Panc1 (cell line): ENCODE data around the gene MAST1. TPM values are rescaled to one million over a fixed set of nuclear protein-coding genes. Genes with fewer than 3 reads are reported as not detected.

Experiments
- ATAC-seq: fragments of 200-7000 bp; cut with Tn5 transposase; 2 replicates; pipeline ENCODE4 v1.9.1; 2020; ENCODE audit warnings: mild to moderate bottlenecking, moderate library complexity
- BruUV-seq: library from RNA; stranded (reverse); fragments of 400-500 nt; replicated peaks from 2 replicates; lab custom pipeline; 2021; lab: Mats Ljungman, UMichigan
- CTCF ChIA-PET: fragments of 300-600 bp; sonication (Branson Sonifier 250); formaldehyde crosslinking; loops from one replicate; lab custom pipeline; 2022; ENCODE audit warnings: antibody characterized with exemption; lab: Charles Lee
- POLR2A ChIA-PET: fragments of 300-600 bp; sonication (Branson Sonifier 250); formaldehyde crosslinking; loops from one replicate; lab custom pipeline; 2022; ENCODE audit warnings: antibody characterized with exemption; lab: Charles Lee
- DNase-seq: peaks from one replicate; pipeline ENCODE4 v3.0.0-alpha.2; 2010; ENCODE audit warnings: low read depth, low spot score
- H3K27ac ChIP-seq: 2 replicates; pipeline ENCODE4 v1.5.1; 2011; ENCODE audit warnings: mild to moderate bottlenecking, low read length, inconsistent platforms
- H3K27me3 ChIP-seq: fragments of 200-500 bp; sonication (Bioruptor generic); 2 replicates; pipeline ENCODE4 v1.6.0; 2014; ENCODE audit warnings: low read length, inconsistent platforms; ENCODE audit not compliant: control insufficient read depth, insufficient read depth
- H3K36me3 ChIP-seq: fragments of 200-500 bp; sonication (Bioruptor generic); 2 replicates; pipeline ENCODE4 v1.5.1; 2014; ENCODE audit warnings: inconsistent platforms, mild to moderate bottlenecking, low read length, moderate library complexity; ENCODE audit not compliant: control insufficient read depth, insufficient read depth
- H3K4me1 ChIP-seq: 2 replicates; pipeline ENCODE4 v1.5.1; 2011; ENCODE audit warnings: inconsistent platforms, mild to moderate bottlenecking, low read length, moderate library complexity; ENCODE audit not compliant: control insufficient read depth, insufficient read depth
- H3K4me3 ChIP-seq, 2 experiments: 2 replicates each; pipeline ENCODE4 v1.5.1; 2011 to 2012; ENCODE audit warnings: low read depth in 2 of 2, low read length in 2 of 2, mild to moderate bottlenecking in 2 of 2, inconsistent platforms in 1 of 2, moderate library complexity in 1 of 2
- H3K9me3 ChIP-seq: fragments of 200-500 bp; sonication (Bioruptor generic); 2 replicates; pipeline ENCODE4 v1.5.1; 2014; ENCODE audit warnings: low read depth, mild to moderate bottlenecking, inconsistent platforms, low read length, moderate library complexity; ENCODE audit not compliant: control insufficient read depth, insufficient read depth
- POLR2AphosphoS5 ChIP-seq: IDR thresholded peaks from 2 replicates; pipeline ENCODE4 v1.6.1; 2012; ENCODE audit warnings: mild to moderate bottlenecking, low read depth, low read length, moderate library complexity
- REST ChIP-seq, 2 experiments: IDR thresholded peaks; 2 replicates each; pipeline ENCODE4 v1.6.1; 2011 to 2012; ENCODE audit warnings: low read depth in 2 of 2, control low read depth in 1 of 2, low read length in 1 of 2, mild to moderate bottlenecking in 1 of 2, moderate library complexity in 1 of 2; ENCODE audit not compliant: insufficient read depth in 1 of 2
- SIN3A ChIP-seq: IDR thresholded peaks from 2 replicates; pipeline ENCODE4 v1.6.1; 2012; ENCODE audit warnings: low read depth, mild to moderate bottlenecking, low read length, moderate library complexity, borderline replicate concordance; ENCODE audit not compliant: insufficient read depth
- TCF7L2 ChIP-seq: IDR thresholded peaks from 2 replicates; pipeline ENCODE4 v1.6.1; 2011; ENCODE audit warnings: mild to moderate bottlenecking, low read depth, low read length, inconsistent platforms
- in situ Hi-C: cut with HindIII; loops from 2 replicates; pipeline ENCODE4 v1.10.0; 2016; ENCODE audit warnings: low sequenced_read_pairs, low pct_unique_long_range_greater_than_20kb
- intact Hi-C: fragments of 100-400 bp; cut with micrococcal nuclease; formaldehyde crosslinking; loops from one replicate; pipeline ENCODE4 v1.10.0; 2022; ENCODE audit not compliant: unreplicated experiment
- total RNA-seq: library from RNA; stranded (reverse); gene quantifications from one replicate; pipeline ENCODE4 v1.2.1, GENCODE V29; 2021; ENCODE audit not compliant: unreplicated experiment
- TF ChIP-seq, protein P1 (sequence below): fragments of 450-650 bp; IDR thresholded peaks from 2 replicates; pipeline ENCODE4 v1.5.1; 2017; ENCODE audit warnings: mild to moderate bottlenecking

Gene MAST1
- total RNA-seq, 1 experiment from 2014 or later: 3.1 TPM

- Histone ChIP-seq H3K27me3 (no peaks in the 10 kb centered on the region; the same call in 1 of the 2 replicates), H3K4me1 (peaks cover 4% of the 10 kb centered on the region), H3K27ac (no peak overlapping the region), H3K4me3 (peak overlapping the region; percentile 39 to 58; a peak in 3 of 4 replicates), H3K36me3 (no peaks in the 10 kb centered on the region; the same call in 1 of the 2 replicates), H3K9me3 (no peaks in the 10 kb centered on the region)
- ChIA-PET CTCF (no interaction called here), POLR2A (no interaction called here)
- TF ChIP-seq, protein P1, sequence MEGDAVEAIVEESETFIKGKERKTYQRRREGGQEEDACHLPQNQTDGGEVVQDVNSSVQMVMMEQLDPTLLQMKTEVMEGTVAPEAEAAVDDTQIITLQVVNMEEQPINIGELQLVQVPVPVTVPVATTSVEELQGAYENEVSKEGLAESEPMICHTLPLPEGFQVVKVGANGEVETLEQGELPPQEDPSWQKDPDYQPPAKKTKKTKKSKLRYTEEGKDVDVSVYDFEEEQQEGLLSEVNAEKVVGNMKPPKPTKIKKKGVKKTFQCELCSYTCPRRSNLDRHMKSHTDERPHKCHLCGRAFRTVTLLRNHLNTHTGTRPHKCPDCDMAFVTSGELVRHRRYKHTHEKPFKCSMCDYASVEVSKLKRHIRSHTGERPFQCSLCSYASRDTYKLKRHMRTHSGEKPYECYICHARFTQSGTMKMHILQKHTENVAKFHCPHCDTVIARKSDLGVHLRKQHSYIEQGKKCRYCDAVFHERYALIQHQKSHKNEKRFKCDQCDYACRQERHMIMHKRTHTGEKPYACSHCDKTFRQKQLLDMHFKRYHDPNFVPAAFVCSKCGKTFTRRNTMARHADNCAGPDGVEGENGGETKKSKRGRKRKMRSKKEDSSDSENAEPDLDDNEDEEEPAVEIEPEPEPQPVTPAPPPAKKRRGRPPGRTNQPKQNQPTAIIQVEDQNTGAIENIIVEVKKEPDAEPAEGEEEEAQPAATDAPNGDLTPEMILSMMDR: no peak
- TF ChIP-seq REST (IDR thresholded peaks at IDR 0.05; ENCODE audit: insufficient read depth in 1 of 2, low read depth in 2 of 2, low read length in 1 of 2): no peak
- TF ChIP-seq POLR2AphosphoS5: no peak
- TF ChIP-seq TCF7L2: no peak
- TF ChIP-seq SIN3A: no peak
- DNase-seq (no peak), ATAC-seq (no peak)
- intact Hi-C loops: no loop called here
- in situ Hi-C loops: no loop called here
- no TSS peak for BruUV-seq
These were observed 1.8 kb upstream of the MAST1 start for GRCh38 chr19:12836529-12836863.

GRCh38 chr19:12837225-12837624 is 1.1 kb upstream of the MAST1 start:
- no peak for DNase-seq
- CTCF ChIA-PET: no interaction called here
- no TSS peak for BruUV-seq
- no peak for ATAC-seq
- H3K4me1 ChIP-seq: peaks cover 4% of the 10 kb centered on the region
- no peak overlapping the region for H3K4me3 ChIP-seq
- intact Hi-C loops (no loop called here), in situ Hi-C loops (no loop called here)
- POLR2A ChIA-PET: interaction anchor here (0.6 kb wide), 2 partner anchors 91 to 441 kb away, joined by 4 to 5 read pairs; no protein-coding TSS in a partner anchor
- no peaks in the 10 kb centered on the region for H3K9me3 ChIP-seq
- H3K27me3 ChIP-seq: no peaks in the 10 kb centered on the region; the same call in 1 of the 2 replicates
- no peaks in the 10 kb centered on the region; the same call in 1 of the 2 replicates for H3K36me3 ChIP-seq
- TF ChIP-seq, protein P1: no peak
- no peak for TF ChIP-seq TCF7L2
- TF ChIP-seq POLR2AphosphoS5: no peak
- TF ChIP-seq SIN3A: no peak
- TF ChIP-seq REST (IDR thresholded peaks at IDR 0.05; ENCODE audit: insufficient read depth in 1 of 2, low read depth in 2 of 2, low read length in 1 of 2): no peak
- H3K27ac ChIP-seq: no peak overlapping the region
